DOHH2 (cell line): ENCODE results near the gene FAM151A.

ENCODE experiments used
- H3F3A ChIP-seq: fragments of 200-600 bp; sonication (generic), shearing (Covaris generic); 2 replicates; pipeline ENCODE4 v1.6.0; 2016; ENCODE audit warnings: antibody characterized with exemption, mild to moderate bottlenecking; ENCODE audit not compliant: control insufficient read depth, insufficient read depth
- H3K27ac ChIP-seq: fragments of 200-600 bp; sonication (generic); 2 replicates; pipeline ENCODE4 v1.5.1; 2014; ENCODE audit warnings: low read depth, mild to moderate bottlenecking, low read length, moderate library complexity
- H3K27me3 ChIP-seq: fragments of 200-600 bp; sonication (generic); 2 replicates; pipeline ENCODE4 v1.6.1; 2014; ENCODE audit warnings: mild to moderate bottlenecking, low read length, mixed read lengths; ENCODE audit not compliant: control insufficient read depth
- H3K36me3 ChIP-seq: fragments of 200-600 bp; sonication (generic); 2 replicates; pipeline ENCODE4 v1.6.1; 2014; ENCODE audit warnings: mild to moderate bottlenecking, low read length, moderate library complexity, mixed read lengths; ENCODE audit not compliant: control insufficient read depth
- H3K4me1 ChIP-seq: fragments of 200-600 bp; sonication (generic); 2 replicates; pipeline ENCODE4 v1.6.1; 2014; ENCODE audit warnings: mild to moderate bottlenecking, low read length, mixed read lengths; ENCODE audit not compliant: control insufficient read depth
- H3K4me2 ChIP-seq: fragments of 200-600 bp; sonication (generic); 2 replicates; pipeline ENCODE4 v1.6.0; 2014; ENCODE audit warnings: mild to moderate bottlenecking, low read length, moderate library complexity
- H3K4me3 ChIP-seq: fragments of 200-600 bp; sonication (generic); 2 replicates; pipeline ENCODE4 v1.5.1; 2014; ENCODE audit warnings: mild to moderate bottlenecking, low read length, mixed read lengths
- H3K79me2 ChIP-seq: fragments of 200-600 bp; sonication (generic); 2 replicates; pipeline ENCODE4 v1.6.1; 2014; ENCODE audit warnings: mild to moderate bottlenecking, low read length, mixed read lengths; ENCODE audit not compliant: control insufficient read depth
- H3K9me2 ChIP-seq: fragments of 200-600 bp; sonication (generic); replicated peaks from 2 replicates; pipeline ENCODE4 v1.6.1; 2014; ENCODE audit warnings: mild to moderate bottlenecking, low read length, mixed read lengths; ENCODE audit not compliant: control insufficient read depth
- H3K9me3 ChIP-seq: fragments of 200-600 bp; sonication (generic); 2 replicates; pipeline ENCODE4 v1.6.1; 2014; ENCODE audit warnings: antibody characterized with exemption, low read length, mixed read lengths; ENCODE audit not compliant: control insufficient read depth, insufficient read depth
- H4K20me1 ChIP-seq: fragments of 200-600 bp; sonication (generic); 2 replicates; pipeline ENCODE4 v1.6.0; 2014; ENCODE audit warnings: low read depth, mild to moderate bottlenecking, antibody characterized with exemption, low read length, moderate library complexity; ENCODE audit not compliant: control insufficient read depth, insufficient read depth
- CTCF ChIP-seq: fragments of 200-600 bp; sonication (generic); IDR thresholded peaks from one replicate; pipeline ENCODE4 v1.5.1; 2014; ENCODE audit warnings: antibody characterized with exemption, mild to moderate bottlenecking, low read depth, low read length; ENCODE audit not compliant: poor library complexity, severe bottlenecking
- EZH2phosphoT487 ChIP-seq: fragments of 200-600 bp; sonication (generic); IDR thresholded peaks from 2 replicates; pipeline ENCODE4 v1.6.1; 2017; ENCODE audit warnings: borderline replicate concordance, mild to moderate bottlenecking, antibody characterized with exemption, low read length, moderate library complexity, mixed read lengths

FAM151A gene

GRCh38 chr1:54623216-54624007 lies at the start of gene FAM151A:
FAM151A (minus strand) TSS chr1:54623525; CDS start chr1:54623395, 130 bp downstream.
- no peaks in the 10 kb centered on the region for H3K9me2 ChIP-seq
- H4K20me1 ChIP-seq, result no peaks in the 10 kb centered on the region
- no peak within 1 kb of the TSS for H3K4me2 ChIP-seq
- no peak within 1 kb of the TSS for H3K4me3 ChIP-seq
- no peaks in the 10 kb centered on the region for H3K9me3 ChIP-seq
- H3K36me3 ChIP-seq, result no peaks in the 10 kb centered on the region
- TF ChIP-seq CTCF (no peak), EZH2phosphoT487 (no peak)
- no peaks in the 10 kb centered on the region for H3K4me1 ChIP-seq
- no peak within 1 kb of the TSS for H3K27ac ChIP-seq
- H3F3A ChIP-seq, result no peaks in the 10 kb centered on the region
- no peaks in the 10 kb centered on the region for H3K27me3 ChIP-seq
- no peaks in the 10 kb centered on the region for H3K79me2 ChIP-seq

GRCh38 chr1:54671985-54672608 lies 48.8 kb upstream of the FAM151A start:
- Histone ChIP-seq H3K9me2 (no peaks in the 10 kb centered on the region), H3F3A (no peaks in the 10 kb centered on the region), H3K4me2 (no peak overlapping the region), H3K79me2 (no peaks in the 10 kb centered on the region), H3K27me3 (no peaks in the 10 kb centered on the region; the same call in 1 of the 2 replicates), H3K36me3 (no peaks in the 10 kb centered on the region), H3K27ac (no peak overlapping the region), H3K4me1 (no peaks in the 10 kb centered on the region), H3K9me3 (no peaks in the 10 kb centered on the region), H4K20me1 (no peaks in the 10 kb centered on the region), H3K4me3 (no peak overlapping the region)
- TF ChIP-seq CTCF, result peak; percentile 84
- no peak for TF ChIP-seq EZH2phosphoT487

- H3K4me3 ChIP-seq, result no peak overlapping the region
- H4K20me1 ChIP-seq, result no peaks in the 10 kb centered on the region
- H3K9me3 ChIP-seq, result no peaks in the 10 kb centered on the region
- H3K9me2 ChIP-seq, result no peaks in the 10 kb centered on the region
- H3K27me3 ChIP-seq, result no peaks in the 10 kb centered on the region; the same call in 1 of the 2 replicates
- H3K27ac ChIP-seq, result no peak overlapping the region
- no peak overlapping the region for H3K4me2 ChIP-seq
- H3K79me2 ChIP-seq, result no peaks in the 10 kb centered on the region
- H3K4me1 ChIP-seq, result no peaks in the 10 kb centered on the region
- no peaks in the 10 kb centered on the region for H3F3A ChIP-seq
- no peaks in the 10 kb centered on the region for H3K36me3 ChIP-seq
- no peak for TF ChIP-seq EZH2phosphoT487
- TF ChIP-seq CTCF, result no peak
Measured at GRCh38 chr1:54668567-54668966, 45.2 kb upstream of the FAM151A start.
